Vagina (tissue), 2 donors: ENCODE data around the gene INF2.

Source experiments
- POLR2AphosphoS5 ChIP-seq, 2 donors: sonication (generic); formaldehyde crosslinking; IDR thresholded peaks; one replicate each; pipeline ENCODE4 v1.9.0; 2017; ENCODE audit warnings: antibody characterized with exemption in 2 of 2, mild to moderate bottlenecking in 2 of 2, low read depth in 1 of 2; ENCODE audit not compliant: insufficient read depth in 1 of 2
- TF ChIP-seq, protein P1 (sequence below), 3 experiments: fragments of 450-650 bp in 2 of 3; fragments of 200-600 bp in 1 of 3; sonication (generic) in 1 of 3; IDR thresholded peaks; one replicate each; pipeline ENCODE4 v1.5.1; 2017 to 2019; ENCODE audit warnings: antibody characterized with exemption in 3 of 3, mild to moderate bottlenecking in 2 of 3, moderate library complexity in 2 of 3

DNA sequence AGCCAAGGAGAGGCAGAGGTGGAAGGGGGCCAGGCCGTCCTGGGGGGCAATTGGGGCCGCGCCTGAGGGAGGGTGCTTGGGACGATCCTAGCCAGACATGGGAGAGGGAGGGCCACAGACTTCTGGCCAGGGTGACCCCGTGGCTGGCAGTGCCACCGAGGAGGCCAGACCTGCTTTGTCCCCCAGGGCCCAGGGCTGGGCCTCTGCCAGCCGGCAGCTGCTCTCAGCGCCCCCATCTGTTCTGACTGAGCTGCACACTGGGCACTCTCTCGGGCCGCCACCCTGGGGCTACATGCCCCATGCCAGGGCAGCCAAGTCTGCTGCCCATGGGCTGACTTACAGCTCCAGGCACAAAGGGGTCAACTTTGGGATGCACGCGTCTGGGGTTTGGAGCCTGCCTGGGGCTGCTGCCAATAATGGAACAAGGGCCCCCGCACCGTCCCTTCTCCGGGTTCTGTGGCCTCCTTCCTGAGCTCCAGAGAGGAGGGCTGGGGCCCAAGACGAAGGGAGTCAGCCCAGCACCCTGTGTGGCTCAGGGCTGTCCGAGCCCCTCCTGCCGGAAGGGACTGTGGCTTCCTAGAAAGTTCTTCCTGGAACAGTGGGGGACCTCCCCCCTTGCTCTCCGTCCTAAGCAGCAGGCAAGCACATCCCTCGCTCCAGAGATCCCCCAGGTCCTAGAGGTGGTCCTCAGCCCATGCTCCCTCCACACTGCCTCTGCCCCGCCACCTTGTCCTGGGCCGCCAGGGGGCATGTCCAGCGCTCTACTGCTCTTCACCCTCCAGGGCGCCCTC is 35.8 kb downstream of the INF2 start:
- peak in 1 of 2 donors; percentile 30 for TF ChIP-seq POLR2AphosphoS5 (IDR thresholded peaks at IDR 0.05; ENCODE audit: insufficient read depth in 1 of 2, low read depth in 1 of 2)
- TF ChIP-seq, protein P1, sequence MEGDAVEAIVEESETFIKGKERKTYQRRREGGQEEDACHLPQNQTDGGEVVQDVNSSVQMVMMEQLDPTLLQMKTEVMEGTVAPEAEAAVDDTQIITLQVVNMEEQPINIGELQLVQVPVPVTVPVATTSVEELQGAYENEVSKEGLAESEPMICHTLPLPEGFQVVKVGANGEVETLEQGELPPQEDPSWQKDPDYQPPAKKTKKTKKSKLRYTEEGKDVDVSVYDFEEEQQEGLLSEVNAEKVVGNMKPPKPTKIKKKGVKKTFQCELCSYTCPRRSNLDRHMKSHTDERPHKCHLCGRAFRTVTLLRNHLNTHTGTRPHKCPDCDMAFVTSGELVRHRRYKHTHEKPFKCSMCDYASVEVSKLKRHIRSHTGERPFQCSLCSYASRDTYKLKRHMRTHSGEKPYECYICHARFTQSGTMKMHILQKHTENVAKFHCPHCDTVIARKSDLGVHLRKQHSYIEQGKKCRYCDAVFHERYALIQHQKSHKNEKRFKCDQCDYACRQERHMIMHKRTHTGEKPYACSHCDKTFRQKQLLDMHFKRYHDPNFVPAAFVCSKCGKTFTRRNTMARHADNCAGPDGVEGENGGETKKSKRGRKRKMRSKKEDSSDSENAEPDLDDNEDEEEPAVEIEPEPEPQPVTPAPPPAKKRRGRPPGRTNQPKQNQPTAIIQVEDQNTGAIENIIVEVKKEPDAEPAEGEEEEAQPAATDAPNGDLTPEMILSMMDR (IDR thresholded peaks at IDR 0.05) = peak in 1 of 3 experiments; percentile 19
